ENCODE data around the gene ADO. TPM values are rescaled to one million over a fixed set of nuclear protein-coding genes. Genes with fewer than 3 reads are reported as not detected.

The ADO gene
- total RNA-seq, 1 experiment from 2014 or later: 27.4 TPM

DNA sequence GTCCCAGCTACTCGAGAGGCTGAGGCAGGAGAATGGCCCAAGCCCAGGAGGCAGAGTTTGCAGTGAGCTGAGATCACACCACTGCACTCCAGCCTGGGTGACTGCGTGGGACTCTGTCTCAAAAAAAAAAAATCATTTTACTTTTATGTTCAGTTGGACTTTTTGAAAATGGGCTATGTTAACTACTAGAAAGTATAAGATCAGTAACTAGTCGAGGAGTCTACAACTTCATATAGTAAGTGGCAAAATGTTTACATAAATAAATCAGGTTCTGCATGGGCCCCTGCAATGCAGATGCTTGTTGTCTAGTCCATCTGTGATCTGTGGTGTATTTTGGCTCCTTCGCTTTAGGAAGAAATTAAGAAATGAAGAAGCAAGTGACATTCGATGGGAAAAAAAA, 12.3 kb upstream of the ADO start:
- DNase-seq (ENCODE audit: low read depth): no peak

DNA sequence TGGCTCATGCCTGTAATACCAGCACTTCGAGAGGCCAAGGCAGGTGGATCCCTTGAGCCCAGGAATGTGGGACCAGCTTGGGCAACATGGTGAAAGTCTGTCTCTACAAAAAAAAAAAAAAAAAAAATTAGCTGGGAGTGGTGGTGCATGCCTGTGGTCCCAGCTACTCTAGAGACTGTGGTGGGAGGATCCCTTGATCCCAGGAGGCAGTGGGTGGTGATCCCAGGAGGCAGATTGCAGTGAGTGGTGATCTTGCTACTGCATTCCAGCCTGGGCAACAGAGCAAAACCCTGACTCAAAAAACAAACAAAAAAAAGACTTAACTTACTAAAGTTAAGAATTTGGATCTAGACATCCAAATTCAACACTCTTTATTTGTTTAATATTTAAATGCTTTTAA, 10.2 kb upstream of the ADO start:
- peak; percentile 19 for DNase-seq (ENCODE audit: low read depth)

DNA sequence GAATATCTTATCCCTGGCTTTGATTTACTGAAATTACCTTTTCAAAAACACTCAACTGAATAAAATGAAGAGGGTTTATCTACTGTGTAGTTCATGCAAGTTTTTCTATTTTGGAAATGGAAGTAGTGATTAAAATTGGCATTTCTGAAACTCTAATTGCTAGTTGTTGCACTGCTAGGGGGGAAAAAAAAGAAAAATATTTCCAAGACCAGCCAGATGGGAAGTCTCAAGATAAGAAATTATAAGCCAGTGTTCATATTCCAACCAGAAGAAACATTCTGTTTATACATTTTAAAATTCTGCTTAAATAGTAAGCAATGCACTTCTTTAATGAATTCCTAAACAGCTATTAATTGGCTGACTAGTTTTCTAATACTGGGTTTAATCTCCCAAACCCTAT, 9.4 kb upstream of the ADO start:
- no peak for DNase-seq (ENCODE audit: low read depth)

DNA sequence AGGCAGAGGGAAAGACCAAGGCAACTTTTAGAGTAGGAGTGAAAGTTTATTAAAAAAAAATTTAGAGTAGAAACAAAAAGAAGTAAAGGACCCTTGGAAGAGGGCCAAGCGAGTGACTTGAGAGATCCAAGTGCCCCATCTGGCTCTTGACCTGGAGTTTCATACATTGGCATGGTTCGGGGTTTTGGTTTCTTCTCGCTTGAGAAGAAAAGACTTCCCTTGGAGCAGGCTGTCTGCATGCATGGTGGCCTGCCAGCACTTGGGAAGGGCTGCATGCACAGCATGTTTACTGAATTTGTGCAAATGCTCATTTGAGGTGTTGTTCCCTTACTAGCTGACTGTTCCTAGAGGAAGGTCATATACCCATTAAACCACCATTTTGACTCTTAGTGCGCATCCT, 8.8 kb upstream of the ADO start:
- DNase-seq (ENCODE audit: low read depth): no peak

DNA sequence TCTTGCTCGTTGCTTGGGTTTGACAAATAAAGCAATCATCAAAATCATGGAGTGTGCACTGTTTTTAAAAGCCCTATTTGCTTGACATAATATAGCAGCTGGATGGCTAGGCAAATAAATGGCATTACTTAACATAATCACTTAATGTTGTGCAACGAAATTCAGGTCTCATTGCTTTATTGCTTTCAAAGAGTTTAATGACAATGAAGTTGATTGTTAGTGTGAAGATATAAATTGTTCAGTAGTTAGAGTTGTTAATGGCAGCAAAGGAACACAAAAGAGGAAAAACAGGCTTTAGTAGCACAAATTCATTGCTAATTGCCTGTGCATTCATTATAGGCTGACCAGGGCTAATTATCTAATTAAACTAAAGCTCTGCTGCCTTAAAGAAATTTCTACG, 7.6 kb upstream of the ADO start:
- no peak for DNase-seq (ENCODE audit: low read depth)

DNA sequence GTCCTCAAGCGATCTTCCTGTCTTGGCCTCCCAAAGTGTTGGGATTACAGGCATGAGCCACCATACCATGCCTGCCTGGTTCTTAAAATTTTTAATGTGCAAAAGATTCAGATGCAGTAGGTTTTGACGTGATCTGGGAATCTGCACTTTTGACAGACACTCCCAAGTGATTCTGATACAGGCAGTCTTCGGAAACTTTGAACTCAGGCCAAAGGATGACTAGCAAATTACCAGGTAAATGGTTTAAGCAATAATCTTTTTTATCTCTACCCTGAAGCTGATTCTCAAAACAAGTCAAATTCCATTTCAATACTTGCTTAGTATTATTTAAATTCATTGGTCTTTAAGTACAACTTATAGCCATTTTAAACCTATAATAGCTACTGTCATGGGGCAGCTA, 2.6 kb upstream of the ADO start:
- DNase-seq (ENCODE audit: low read depth): no peak

DNA sequence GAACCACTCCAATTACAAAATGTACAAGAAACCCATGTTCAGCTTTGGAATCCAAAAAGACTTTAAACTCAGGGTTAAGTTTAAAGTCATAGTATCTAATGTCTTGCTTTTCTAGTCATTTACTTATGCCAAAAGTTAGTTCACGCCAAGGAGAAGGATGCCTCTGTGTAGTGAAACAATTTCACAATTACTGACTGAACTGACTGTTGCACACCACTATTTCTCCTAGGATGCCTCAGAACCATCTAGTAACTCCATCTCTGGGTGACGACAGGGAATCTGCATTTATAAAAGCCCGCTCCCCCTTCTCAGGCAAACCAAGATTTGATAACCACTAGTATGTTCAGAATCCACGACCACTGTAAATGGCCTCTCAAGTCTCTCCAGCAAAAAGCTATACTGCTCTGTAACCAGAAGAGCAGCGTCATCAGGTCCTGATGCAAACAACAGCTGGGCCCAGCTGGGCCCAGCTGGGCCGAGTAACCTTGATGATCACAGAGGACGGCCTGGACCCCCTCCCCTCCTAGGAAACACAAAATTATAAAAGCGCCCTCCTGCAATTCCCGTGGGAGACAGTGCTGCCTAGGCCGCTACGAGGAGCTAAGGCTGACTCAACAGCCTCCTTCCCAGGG, 680 bp upstream of the ADO start:
- no peak for DNase-seq (ENCODE audit: low read depth)

DNA sequence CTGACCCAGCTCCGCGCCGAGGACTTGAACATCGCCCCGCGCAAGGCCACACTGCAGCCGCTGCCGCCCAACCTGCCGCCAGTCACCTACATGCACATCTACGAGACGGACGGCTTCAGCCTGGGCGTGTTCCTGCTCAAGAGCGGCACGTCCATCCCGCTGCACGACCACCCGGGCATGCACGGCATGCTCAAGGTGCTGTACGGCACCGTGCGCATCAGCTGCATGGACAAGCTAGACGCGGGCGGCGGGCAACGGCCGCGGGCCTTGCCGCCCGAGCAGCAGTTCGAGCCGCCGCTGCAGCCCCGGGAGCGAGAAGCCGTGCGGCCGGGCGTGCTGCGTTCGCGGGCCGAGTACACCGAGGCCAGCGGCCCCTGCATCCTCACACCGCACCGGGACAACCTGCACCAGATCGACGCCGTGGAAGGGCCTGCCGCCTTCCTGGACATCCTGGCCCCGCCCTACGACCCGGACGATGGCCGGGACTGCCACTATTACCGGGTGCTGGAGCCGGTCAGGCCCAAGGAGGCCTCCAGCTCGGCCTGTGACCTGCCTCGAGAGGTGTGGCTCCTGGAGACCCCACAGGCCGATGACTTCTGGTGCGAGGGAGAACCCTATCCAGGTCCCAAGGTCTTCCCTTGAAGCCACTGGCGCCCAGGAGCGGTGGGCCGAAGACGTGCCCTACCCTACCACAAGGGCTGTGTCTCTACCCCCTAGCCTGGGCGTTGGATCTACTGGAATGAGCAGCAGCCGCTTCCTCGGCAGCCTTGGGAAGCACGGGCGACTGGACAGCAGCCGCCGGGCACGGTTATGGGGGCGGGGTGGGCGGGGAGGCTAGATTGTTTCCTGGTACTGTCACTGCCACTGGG, 945 bp downstream of the ADO start:
- DNase-seq (ENCODE audit: low read depth): peak; percentile 52

DNA sequence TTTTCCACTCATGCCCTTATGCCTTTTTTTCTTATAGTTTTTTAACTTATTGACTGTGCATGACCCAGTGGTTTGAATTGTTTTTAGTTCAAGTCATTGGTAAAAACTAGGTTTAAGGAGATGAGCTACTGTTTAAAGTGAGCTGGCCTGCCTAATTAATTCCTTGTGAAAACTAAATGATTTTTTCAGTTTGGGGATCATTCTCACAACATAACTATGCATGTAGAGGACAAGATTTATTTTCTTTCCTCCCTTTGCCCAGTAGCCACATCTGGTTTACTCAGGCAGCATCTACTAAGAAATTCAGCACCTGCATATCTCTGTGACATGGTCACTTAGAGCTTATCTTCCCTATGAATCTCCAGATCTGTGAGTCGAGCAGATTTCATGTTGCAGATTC, 1.7 kb downstream of the ADO start:
- no peak for DNase-seq (ENCODE audit: low read depth)

DNA sequence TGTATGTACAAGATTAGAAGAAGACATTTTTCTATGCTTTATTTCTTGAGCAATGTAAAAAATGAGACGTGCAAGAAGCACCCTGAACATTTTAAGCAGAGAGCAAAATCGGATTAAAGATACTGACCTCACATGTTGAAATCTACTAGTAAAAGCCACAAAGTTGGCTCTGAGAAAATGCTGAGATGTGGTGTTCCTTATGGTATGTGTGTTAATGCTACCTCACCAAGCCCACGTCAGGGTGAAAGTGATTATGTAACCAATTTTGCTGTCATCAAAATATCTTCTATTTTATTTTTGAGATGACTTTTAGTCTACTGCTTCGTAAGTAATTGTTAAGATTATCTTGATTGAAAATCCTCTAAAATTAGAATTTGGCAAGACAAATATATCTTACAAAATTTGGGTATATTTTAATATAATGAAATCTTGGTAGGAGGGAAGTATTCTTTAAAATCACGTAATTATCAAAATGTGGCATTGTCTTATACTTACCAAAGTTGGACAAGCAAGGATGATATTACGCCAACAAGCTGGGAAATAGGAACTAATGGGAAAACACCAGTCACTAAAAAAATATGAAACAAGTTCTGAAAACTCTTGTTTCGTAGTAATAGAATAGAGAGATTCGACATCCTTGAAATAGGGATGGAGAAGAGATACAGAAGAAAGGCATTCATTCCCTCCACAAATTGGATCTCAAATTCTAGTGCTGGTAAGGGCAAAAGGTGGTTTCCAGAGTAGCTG, 5.8 kb downstream of the ADO start:
- no peak for DNase-seq (ENCODE audit: low read depth)

DNA sequence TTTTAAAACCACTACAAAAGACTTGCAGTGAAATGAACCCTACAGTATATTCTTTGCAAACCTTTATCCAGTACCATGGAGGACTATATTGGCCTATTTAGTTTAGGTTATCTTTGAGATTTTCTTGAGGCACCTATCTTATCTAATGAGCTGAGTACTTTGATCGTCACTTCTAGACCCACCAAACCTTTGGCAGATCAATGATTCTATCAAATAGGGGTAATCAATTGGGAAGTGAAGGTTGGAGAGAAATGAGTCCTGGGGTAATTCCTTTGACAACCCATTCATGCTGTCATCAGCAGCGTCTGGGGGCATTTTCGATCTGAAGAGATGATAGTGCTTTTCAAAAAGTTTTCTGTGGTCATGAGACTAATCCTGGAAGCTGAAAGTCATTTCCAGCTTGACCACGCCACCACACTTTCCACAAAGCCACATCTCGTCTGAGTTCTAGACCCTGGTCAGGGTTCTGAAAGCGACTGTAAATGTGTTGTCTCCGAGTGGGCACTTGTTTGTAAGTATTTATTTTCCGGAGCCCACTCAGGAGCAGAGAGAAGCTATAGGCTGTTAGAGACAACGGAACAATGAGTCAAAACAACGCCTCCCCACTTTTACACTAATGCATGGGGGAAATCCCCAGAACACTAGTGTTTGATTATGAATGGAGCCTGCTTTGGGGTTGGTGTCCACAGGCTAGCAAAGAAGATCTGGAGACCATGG, 6.8 kb downstream of the ADO start:
- DNase-seq (ENCODE audit: low read depth): no peak

DNA sequence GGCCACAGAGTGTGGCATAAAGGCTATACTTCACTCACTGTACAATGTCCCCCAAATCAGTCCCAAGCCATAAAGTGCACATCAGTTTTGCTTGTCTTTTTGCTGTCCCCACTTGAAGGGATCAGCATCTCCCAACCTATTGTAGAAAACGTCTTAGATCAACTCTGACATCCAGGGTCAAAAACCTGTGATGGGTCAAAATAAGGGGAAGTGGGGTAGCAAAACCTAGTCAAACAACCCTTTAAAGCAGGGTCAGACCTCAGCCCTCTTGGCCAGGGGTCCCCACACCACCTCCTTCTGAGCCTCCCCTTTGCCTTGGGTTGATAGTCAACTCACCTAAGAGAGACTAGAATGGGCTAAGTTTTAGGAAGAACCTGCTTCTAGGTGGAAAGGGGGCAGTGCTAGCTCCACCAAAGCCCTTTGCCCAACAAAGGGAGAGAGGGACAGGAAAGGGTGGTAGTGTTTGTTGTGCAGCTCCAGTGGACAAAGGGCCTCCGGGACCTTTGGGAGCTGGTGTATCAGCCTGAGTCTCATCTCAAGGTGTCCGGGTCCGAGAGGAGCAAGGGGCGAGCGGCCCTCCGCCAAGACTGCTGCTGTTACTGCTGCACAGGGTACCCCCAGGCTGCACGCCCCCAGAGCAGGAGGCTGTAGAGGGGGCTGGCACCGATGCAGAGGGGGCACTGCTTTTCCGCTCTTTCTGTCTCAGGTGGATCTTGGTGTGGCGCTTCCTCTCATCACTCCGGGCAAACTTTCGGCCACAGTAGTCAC, 8.3 kb downstream of the ADO start:
- no peak for DNase-seq (ENCODE audit: low read depth)

DNA sequence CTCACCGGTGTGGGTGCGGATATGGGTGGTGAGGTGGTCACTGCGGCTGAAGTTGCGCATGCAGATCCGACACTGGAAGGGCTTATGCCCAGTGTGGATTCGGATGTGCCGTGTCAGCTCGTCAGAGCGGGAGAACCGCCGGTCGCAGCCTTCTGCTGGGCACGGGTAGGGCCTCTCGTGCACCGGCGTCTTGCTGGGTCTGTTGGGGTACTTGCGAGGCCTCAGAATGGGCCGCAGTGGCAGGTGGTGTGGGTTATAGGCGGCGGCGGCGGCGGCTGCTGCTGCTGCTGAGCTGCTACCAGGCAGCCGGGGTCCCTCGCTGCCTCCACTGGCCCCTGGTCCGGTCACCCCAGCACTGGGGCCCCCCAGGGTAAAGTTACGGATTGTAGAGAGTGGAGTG, 8.9 kb downstream of the ADO start:
- no peak for DNase-seq (ENCODE audit: low read depth)

DNA sequence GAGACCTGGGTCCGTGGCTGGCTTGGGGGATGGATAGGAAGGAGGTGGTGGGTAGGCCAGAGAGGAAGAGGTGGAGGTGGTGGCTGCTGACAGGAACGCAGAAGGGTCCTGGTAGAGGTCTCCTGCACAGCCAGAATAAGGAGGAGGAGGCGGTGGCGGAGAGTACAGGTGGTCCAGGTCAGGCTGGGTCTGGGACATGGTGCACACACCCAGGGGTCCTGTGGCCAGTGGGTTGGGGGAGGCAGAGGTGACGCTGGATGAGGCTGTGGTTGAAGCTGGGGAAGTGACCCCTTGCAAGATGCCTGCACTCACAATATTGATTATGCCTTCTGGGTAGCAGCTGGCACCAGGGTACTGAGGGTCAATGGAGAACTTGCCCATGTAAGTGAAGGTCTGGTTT, 9.5 kb downstream of the ADO start:
- no peak for DNase-seq (ENCODE audit: low read depth)

DNA sequence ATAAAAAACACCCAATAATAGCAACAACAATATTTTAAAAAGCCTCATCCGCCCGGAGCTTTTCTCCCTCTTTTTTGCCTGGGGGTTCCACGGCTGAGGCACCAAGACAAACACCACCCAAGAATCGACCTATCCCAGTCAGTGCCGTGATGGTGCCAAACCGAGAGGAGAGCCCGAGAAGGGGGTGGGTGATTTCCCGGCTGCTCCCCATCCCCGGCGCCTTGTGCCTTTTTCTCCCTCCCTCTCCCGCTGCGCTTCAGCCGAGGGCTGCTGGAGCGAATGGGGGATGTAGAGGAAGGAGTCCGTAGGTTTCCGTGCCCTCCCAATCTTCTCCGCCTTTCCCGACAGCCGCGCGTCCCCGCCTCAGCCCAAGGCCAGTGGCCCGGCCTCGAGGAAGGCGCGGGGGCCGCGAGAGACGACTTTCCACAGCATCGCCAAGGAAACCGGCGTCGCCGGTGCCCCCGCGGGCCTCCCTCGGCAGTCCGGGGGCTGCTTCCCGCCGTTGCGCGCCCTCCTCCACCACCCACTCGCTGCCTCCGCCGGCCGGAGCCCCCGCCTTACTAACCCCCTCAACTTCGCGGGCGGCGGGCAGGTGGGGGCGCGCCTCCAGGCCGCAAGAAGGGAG, 10.3 kb downstream of the ADO start:
- DNase-seq (ENCODE audit: low read depth): peak; percentile 13

DNA sequence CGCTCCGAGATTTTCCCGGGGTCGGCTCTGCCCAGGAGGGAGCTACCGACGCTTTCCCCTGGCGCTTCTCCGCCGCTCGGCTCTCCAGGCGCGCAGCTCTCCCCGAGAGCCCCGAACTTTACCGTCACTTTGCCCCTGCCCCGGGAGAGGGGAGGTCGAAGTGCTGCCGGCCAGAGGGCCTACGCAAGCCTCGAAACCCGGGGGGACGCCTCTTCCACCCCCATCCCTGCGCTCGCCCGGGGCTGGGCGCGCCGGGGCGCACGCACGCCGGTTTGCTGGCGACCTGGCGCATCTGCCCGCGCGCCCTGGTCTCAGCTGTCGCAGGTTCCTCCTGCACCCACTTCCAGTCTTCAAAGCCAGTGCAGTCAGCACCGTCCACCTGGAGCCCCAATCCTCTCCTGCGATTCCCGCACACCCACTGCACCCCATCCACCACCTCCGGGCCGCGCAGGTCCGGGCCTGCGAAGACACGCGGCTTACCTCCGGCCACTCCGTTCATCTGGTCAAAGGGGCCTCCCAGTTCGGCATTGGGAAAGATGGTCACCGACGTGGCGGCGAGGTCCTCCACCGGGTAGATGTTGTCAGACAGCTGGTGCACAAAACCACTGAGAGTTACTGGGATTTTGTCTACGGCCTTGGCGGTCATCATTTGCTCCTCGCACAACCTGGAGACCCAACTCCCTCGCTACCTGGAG, 11.0 kb downstream of the ADO start:
- peak; percentile 12 for DNase-seq (ENCODE audit: low read depth)

DNA sequence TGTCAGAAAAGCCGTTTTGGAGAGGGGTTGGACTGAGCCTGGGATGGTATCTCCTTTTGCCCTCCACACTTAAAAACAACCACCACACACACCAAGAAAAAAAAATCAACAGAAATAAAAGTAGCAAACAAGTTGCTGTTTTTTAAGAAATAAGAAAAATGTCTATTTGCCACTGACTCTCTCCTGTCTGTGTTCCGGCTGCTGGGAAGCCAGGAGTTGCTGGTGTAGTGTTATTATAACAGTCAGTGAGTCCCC, 11.5 kb downstream of the ADO start:
- no peak for DNase-seq (ENCODE audit: low read depth)

DNA sequence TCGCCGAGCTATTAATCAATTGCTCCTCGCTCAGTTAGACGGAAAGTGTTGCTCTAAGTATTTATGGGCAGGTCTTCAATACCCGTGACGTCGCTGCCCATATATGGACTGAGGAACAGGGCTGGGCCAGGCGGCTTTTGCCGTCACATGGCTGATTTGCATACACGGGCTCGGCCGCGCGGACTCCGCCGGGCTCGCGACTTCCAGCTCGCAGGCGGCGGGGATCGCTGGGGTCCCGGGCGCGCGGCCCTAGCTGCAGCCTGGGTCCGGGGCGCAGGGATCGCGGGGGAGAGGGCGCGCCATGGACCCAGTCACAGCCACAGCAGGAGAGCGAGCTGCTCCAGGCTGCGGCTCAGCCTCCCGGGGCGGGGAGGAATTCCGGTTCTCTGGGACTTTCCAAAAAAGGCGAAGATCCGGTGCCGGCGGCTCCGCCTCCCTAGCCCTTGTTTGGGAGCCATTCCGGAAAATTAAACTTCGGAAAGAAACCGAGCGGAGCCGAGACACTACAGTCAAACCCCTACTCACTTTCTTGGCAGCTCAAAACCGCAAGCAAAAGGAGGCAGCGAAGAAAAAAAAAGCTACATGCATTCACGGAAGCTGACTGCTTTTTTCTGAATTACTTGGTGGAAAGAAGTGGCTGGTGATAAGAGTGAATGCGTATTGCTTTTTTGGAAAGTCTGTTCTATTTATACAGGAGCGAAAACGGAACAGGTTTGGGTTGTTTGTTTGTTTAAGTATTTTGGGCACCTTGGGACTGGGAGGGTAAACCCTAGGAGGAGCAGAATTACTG, 12.0 kb downstream of the ADO start, which contains the start of gene EGR2:
TSS of gene EGR2 (minus strand) at position 36 of the 790 bp plus-strand sequence. CDS start 337 bp downstream, outside the sequence.
- DNase-seq (ENCODE audit: low read depth): peak; percentile 89

DNA sequence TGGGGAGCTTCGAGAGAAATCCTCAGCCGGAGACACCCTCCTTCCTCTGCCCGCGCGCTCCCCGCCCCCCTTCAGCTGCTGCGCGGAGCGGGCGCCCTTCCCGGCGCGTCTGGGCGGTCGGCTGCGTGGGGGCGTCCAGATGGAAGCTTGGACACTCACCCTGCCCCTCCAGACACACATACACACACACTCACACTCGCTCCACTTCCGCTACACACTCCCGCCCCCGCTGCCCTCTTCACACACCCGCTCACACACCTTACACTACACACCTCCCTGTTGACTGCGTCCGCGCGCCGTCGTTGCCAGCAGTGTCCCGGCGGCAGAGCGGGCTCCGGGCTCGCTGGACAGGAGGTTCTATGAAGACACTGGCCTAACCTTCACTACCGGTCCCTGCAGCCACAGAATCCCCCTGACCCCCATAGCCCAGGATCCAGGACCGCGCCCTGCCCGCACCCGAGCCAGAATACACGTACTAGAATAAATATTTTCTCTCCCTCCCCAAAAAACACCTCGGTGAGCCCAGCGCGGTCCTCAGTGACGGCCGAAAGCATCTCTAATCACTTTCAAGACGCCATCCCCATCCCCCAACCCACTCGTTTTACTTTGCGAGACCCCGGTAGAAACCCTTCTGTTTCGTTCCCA, 12.7 kb downstream of the ADO start:
- peak; percentile 37 for DNase-seq (ENCODE audit: low read depth)

All from Daoy (cell line).